Measurements from ENCODE around the gene LMAN2. TPM values are rescaled to one million over a fixed set of nuclear protein-coding genes. Genes with fewer than 3 reads are reported as not detected.

LMAN2 gene
- total RNA-seq, 1 donor from 2014 or later, result 103 TPM

- peak; percentile 88 for FAIRE-seq
- no peaks in the 10 kb centered on the region for H3K9me3 Mint-ChIP-seq (ENCODE audit: unreplicated experiment)
- H3K4me3 ChIP-seq (ENCODE audit: insufficient read depth, low read depth, low read length), result no peak overlapping the region
- DNase-seq (ENCODE audit: low read depth), result peak; percentile 90
- H3K27ac ChIP-seq (ENCODE audit: low read depth, low read length), result peak overlapping the region; percentile 20
- H3K27me3 Mint-ChIP-seq (ENCODE audit: low read depth, unreplicated experiment), result peaks cover 34% of the 10 kb centered on the region
- H3K36me3 ChIP-seq (ENCODE audit: insufficient read depth, low read length), result no peaks in the 10 kb centered on the region
- H3K27me3 ChIP-seq (ENCODE audit: insufficient read depth, low read length), result peaks cover 12% of the 10 kb centered on the region
- TF ChIP-seq EZH2 (IDR thresholded peaks at IDR 0.05; ENCODE audit: insufficient read depth, low read length), result no peak
- no peak for TF ChIP-seq CTCF (IDR thresholded peaks at IDR 0.05; ENCODE audit: insufficient read depth, low read depth, low read length)
- H3K9ac ChIP-seq (ENCODE audit: low read length), result no peak overlapping the region
- peaks cover 8% of the 10 kb centered on the region for H3K4me1 Mint-ChIP-seq (ENCODE audit: low read depth, unreplicated experiment)
- H2AFZ ChIP-seq (ENCODE audit: low read depth, low read length), result peak overlapping the region; percentile 49
- no peaks in the 10 kb centered on the region for H4K20me1 ChIP-seq (ENCODE audit: insufficient read depth, low read length)
- H3K9me3 ChIP-seq (ENCODE audit: insufficient read depth, low read depth, low read length), result no peaks in the 10 kb centered on the region
- peak overlapping the region; percentile 56 for H3K4me2 ChIP-seq (ENCODE audit: low read length)
- H3K36me3 Mint-ChIP-seq (ENCODE audit: low read depth, unreplicated experiment), result no peaks in the 10 kb centered on the region
- H3K27ac Mint-ChIP-seq (ENCODE audit: unreplicated experiment), result peak overlapping the region; percentile 5
- H3K4me3 Mint-ChIP-seq (ENCODE audit: unreplicated experiment), result peak overlapping the region; percentile 18
- no peaks in the 10 kb centered on the region for H3K79me2 ChIP-seq (ENCODE audit: insufficient read depth, low read length)
- peaks cover 6% of the 10 kb centered on the region for H3K4me1 ChIP-seq (ENCODE audit: insufficient read depth, low read length)
Measured at GRCh38 chr5:177378884-177379883, 27.7 kb upstream of the LMAN2 start.

- TF ChIP-seq CTCF (IDR thresholded peaks at IDR 0.05; ENCODE audit: insufficient read depth, low read depth, low read length), result no peak
- no peak for TF ChIP-seq EZH2 (IDR thresholded peaks at IDR 0.05; ENCODE audit: insufficient read depth, low read length)
- H3K9me3 Mint-ChIP-seq (ENCODE audit: unreplicated experiment), result no peaks in the 10 kb centered on the region
- no peak overlapping the region for H2AFZ ChIP-seq (ENCODE audit: low read depth, low read length)
- FAIRE-seq (no peak), DNase-seq (ENCODE audit: low read depth) (no peak)
- no peak overlapping the region for H3K4me2 ChIP-seq (ENCODE audit: low read length)
- H3K9me3 ChIP-seq (ENCODE audit: insufficient read depth, low read depth, low read length), result no peaks in the 10 kb centered on the region
- H3K27me3 ChIP-seq (ENCODE audit: insufficient read depth, low read length), result peaks cover 4% of the 10 kb centered on the region
- no peak overlapping the region for H3K4me3 Mint-ChIP-seq (ENCODE audit: unreplicated experiment)
- H3K79me2 ChIP-seq (ENCODE audit: insufficient read depth, low read length), result no peaks in the 10 kb centered on the region
- peaks cover 4% of the 10 kb centered on the region for H3K36me3 Mint-ChIP-seq (ENCODE audit: low read depth, unreplicated experiment)
- H3K4me1 Mint-ChIP-seq (ENCODE audit: low read depth, unreplicated experiment), result peaks cover 8% of the 10 kb centered on the region
- H3K9ac ChIP-seq (ENCODE audit: low read length), result no peak overlapping the region
- H3K27ac Mint-ChIP-seq (ENCODE audit: unreplicated experiment), result no peak overlapping the region
- H3K4me1 ChIP-seq (ENCODE audit: insufficient read depth, low read length), result peaks cover 6% of the 10 kb centered on the region
- H4K20me1 ChIP-seq (ENCODE audit: insufficient read depth, low read length), result no peaks in the 10 kb centered on the region
- H3K27ac ChIP-seq (ENCODE audit: low read depth, low read length), result no peak overlapping the region
- H3K4me3 ChIP-seq (ENCODE audit: insufficient read depth, low read depth, low read length), result no peak overlapping the region
- peaks cover 28% of the 10 kb centered on the region for H3K27me3 Mint-ChIP-seq (ENCODE audit: low read depth, unreplicated experiment)
- H3K36me3 ChIP-seq (ENCODE audit: insufficient read depth, low read length), result no peaks in the 10 kb centered on the region
Measured at GRCh38 chr5:177377851-177378776, 26.6 kb upstream of the LMAN2 start.

Data from astrocyte (in vitro differentiated cells and primary cell).